PFSK-1 (cell line): ENCODE measurements around the gene PGF. TPM values are rescaled to one million over a fixed set of nuclear protein-coding genes. Genes with fewer than 3 reads are reported as not detected.

Experiments
- FOXP2 ChIP-seq: optimal IDR thresholded peaks from 2 replicates; pipeline ENCODE3; 2011; ENCODE audit warnings: borderline replicate concordance, control low read depth, inconsistent platforms; ENCODE audit not compliant: insufficient read depth; ENCODE audit errors: extremely low read length, extremely low read depth
- POLR2AphosphoS5 ChIP-seq: IDR thresholded peaks from 2 replicates; pipeline ENCODE4 v1.6.1; 2012; ENCODE audit warnings: low read depth, mild to moderate bottlenecking, control low read depth, low read length, moderate library complexity
- SIN3A ChIP-seq: IDR thresholded peaks from 2 replicates; pipeline ENCODE4 v1.6.1; 2012; ENCODE audit warnings: mild to moderate bottlenecking, low read length, moderate library complexity, borderline replicate concordance; ENCODE audit not compliant: insufficient read depth
- TAF1 ChIP-seq: IDR thresholded peaks from 2 replicates; pipeline ENCODE4 v1.6.1; 2012; ENCODE audit warnings: low read length, control low read depth, borderline replicate concordance; ENCODE audit not compliant: insufficient read depth
- polyA plus RNA-seq: library from polyadenylated mRNA; unstranded; fragments of >200 nt; gene quantifications from one replicate; pipeline ENCODE4 v1.2.1, GENCODE V29; 2012; ENCODE audit warnings: low read depth, missing spikeins; ENCODE audit not compliant: insufficient read length
- TF ChIP-seq, protein P1 (sequence below), 2 experiments: IDR thresholded peaks; 2 replicates each; pipeline versions ENCODE4 v1.6.1 to v1.8.0; 2011 to 2012; ENCODE audit warnings: low read depth in 2 of 2, low read length in 2 of 2, control low read depth in 1 of 2, inconsistent platforms in 1 of 2, mild to moderate bottlenecking in 1 of 2, moderate library complexity in 1 of 2; ENCODE audit not compliant: insufficient read depth in 1 of 2

Gene PGF
- polyA plus RNA-seq: 0.92 TPM

DNA sequence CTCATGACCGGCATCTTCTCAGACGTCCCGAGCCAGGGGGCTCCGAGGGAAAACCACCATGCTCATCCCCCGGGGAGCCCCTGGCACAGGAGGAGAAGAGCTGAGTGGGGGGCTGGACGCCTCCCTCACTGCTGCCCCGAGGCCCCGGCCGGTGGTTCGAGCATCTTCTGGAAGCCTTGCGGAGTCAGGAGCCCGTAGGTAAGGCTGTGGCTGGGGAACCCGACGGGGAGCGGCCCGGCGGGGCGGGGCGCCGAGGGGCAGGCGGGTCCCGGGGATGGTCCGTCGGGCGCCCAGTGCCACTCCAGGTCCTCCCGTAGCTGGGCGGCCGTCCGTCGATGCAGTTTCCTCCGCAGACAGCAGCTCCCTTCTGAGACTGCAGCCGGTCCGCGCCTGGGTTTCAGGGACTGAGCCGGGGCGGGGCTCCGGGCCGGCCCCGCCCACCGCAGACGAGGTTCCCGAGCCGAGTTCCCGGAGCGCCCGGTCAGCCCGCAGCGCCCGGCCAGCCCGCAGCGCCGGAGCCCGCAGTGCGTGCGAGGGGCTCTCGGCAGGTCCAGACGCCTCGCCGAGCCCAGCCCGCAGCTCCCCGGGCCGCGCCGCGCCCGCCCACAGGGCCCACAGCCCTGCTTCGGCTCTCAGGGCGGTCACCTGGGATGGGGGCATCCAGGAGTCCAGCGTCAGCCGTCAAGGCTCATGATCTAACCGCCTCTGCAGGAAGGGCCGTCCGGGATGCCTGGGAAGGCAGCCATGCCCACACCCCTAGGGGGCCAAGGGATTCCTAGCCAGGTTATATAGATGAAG, at the start of gene PGF:
Gene PGF, minus strand, starts transcription at position 369 of the 798 bp plus-strand sequence. Its CDS starts 355 bp downstream, at position 14.
- TF ChIP-seq FOXP2: no peak
- no peak for TF ChIP-seq SIN3A
- TF ChIP-seq, protein P1, sequence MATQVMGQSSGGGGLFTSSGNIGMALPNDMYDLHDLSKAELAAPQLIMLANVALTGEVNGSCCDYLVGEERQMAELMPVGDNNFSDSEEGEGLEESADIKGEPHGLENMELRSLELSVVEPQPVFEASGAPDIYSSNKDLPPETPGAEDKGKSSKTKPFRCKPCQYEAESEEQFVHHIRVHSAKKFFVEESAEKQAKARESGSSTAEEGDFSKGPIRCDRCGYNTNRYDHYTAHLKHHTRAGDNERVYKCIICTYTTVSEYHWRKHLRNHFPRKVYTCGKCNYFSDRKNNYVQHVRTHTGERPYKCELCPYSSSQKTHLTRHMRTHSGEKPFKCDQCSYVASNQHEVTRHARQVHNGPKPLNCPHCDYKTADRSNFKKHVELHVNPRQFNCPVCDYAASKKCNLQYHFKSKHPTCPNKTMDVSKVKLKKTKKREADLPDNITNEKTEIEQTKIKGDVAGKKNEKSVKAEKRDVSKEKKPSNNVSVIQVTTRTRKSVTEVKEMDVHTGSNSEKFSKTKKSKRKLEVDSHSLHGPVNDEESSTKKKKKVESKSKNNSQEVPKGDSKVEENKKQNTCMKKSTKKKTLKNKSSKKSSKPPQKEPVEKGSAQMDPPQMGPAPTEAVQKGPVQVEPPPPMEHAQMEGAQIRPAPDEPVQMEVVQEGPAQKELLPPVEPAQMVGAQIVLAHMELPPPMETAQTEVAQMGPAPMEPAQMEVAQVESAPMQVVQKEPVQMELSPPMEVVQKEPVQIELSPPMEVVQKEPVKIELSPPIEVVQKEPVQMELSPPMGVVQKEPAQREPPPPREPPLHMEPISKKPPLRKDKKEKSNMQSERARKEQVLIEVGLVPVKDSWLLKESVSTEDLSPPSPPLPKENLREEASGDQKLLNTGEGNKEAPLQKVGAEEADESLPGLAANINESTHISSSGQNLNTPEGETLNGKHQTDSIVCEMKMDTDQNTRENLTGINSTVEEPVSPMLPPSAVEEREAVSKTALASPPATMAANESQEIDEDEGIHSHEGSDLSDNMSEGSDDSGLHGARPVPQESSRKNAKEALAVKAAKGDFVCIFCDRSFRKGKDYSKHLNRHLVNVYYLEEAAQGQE (IDR thresholded peaks at IDR 0.05; ENCODE audit: insufficient read depth in 1 of 2, low read depth in 2 of 2, low read length in 2 of 2): no peak
- no peak for TF ChIP-seq POLR2AphosphoS5
- no peak for TF ChIP-seq TAF1

DNA sequence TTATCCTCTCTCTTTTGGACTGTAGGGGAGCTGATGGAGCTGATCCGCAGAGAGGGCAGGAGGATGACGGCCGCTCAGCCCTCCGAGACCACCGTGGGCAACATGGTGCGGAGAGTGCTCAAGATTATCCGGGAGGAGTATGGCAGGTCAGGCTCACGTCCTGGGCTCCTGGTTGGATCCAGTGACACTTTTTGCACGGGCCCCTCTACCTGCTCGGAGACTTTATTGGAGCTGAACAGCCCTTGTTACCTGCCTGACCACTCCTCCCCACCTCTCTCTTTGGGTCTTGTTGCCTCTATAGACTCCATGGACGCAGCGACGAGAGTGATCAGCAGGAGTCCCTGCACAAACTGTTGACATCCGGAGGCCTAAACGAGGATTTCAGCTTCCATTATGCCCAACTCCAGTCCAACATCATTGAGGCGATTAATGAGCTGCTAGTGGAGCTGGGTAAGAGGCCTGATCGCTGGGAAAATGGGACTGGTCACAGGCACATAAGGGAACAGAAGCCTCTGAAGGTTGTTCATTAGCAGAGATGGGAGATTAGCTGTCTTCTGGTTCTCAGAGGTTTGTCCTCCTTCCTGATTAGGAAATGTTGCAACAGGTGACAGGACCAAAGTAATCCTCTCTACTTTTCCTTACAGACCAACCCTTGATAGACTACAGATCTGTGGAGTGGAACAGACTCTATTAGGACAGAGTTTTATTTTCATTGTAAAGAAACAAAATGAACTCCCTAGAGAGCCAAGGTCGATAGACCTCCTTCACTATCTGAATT, 48.0 kb upstream of the PGF start:
- TF ChIP-seq SIN3A (no peak), TAF1 (no peak), FOXP2 (no peak), POLR2AphosphoS5 (no peak)
- TF ChIP-seq, protein P1 (IDR thresholded peaks at IDR 0.05; ENCODE audit: insufficient read depth in 1 of 2, low read depth in 2 of 2, low read length in 2 of 2): no peak

DNA sequence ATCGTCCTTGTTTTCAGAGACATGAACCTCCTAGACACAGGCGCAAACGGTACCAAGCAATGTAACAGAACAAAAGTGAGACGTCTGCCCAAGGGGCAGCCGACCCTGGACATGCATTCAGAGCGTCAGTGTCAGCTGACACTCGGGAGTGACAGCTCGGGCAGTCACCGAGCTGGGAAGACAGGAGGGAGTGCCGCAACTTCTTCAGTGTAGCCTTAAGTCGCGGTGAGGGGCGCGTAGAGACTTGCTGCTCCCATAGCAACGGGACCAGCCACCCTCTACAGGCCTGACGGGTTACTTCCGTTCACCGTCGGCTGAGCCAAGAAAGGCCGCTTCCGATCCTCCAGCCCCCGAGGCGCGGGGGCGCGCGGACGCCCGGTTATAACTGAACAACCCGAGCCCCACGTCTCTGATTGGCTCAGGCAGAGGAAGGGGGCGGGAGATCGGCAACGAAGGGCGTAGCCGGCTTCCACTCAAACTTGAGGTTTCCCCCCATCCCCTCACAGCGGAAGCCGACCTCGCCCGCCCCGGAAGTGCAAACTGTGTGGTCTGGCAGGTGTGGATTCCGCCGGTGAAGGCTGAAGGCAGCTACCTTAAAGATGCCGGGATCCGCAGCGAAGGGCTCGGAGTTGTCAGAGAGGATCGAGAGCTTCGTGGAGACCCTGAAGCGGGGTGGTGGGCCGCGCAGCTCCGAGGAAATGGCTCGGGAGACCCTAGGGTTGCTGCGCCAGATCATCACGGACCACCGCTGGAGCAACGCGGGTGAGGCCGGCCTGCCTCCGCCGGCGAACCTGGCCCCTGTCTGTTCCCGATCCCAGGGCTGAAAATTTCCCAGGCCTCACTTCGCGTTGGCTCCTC, 47.2 kb upstream of the PGF start, which contains the start of gene EIF2B2:
Gene EIF2B2, plus strand, starts transcription at position 530 of the 858 bp plus-strand sequence. Its CDS starts 70 bp downstream, at position 600.
- TF ChIP-seq POLR2AphosphoS5: peak; percentile 53; the same call in 1 of the 2 replicates
- TF ChIP-seq SIN3A: no peak

DNA sequence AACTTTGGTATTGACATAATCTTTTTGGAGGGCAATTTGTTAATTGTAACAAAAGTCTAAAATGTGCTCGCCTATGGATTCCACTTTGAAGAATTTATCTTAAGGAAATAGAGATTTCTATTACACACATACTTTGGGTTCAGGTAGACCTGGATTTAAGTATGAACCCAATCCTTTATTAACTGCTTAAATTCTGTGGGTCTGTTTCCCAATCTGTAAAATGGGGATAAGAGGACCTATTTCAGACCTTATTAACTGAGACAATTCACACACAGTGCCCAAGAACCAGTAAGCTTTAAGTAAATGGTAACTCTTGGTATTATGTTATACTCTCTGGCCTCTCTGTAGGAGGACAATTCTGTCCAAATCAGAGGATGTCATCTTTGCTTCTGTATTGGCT, 46.5 kb upstream of the PGF start:
- TF ChIP-seq POLR2AphosphoS5: no peak
- no peak for TF ChIP-seq SIN3A
- TF ChIP-seq, protein P1 (IDR thresholded peaks at IDR 0.05; ENCODE audit: insufficient read depth in 1 of 2, low read depth in 2 of 2, low read length in 2 of 2): no peak
- no peak for TF ChIP-seq TAF1
- TF ChIP-seq FOXP2: no peak

DNA sequence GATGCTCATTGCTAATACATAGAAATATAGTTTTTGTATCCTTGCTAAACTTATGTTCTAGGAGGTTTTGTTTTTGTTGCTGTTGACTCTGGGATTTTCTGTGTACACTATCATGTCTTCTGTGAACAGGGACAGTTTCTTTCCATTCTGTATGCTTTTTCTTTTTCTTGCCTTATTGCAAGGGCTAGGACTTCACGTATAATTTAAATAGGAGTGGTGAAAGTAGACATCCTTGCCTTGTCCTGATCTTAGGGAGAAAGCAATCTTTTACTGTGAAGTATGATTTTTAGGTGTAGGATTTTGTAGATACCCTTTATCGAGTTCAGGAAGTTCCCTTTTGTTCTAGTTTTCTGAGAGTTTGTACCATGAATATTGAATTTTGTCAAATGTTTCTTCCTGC, 45.9 kb upstream of the PGF start:
- TF ChIP-seq TAF1 (no peak), POLR2AphosphoS5 (no peak), SIN3A (no peak), FOXP2 (no peak)
- TF ChIP-seq, protein P1 (IDR thresholded peaks at IDR 0.05; ENCODE audit: insufficient read depth in 1 of 2, low read depth in 2 of 2, low read length in 2 of 2): no peak
